ENCODE measurements around the gene PIP4K2A.

DNA sequence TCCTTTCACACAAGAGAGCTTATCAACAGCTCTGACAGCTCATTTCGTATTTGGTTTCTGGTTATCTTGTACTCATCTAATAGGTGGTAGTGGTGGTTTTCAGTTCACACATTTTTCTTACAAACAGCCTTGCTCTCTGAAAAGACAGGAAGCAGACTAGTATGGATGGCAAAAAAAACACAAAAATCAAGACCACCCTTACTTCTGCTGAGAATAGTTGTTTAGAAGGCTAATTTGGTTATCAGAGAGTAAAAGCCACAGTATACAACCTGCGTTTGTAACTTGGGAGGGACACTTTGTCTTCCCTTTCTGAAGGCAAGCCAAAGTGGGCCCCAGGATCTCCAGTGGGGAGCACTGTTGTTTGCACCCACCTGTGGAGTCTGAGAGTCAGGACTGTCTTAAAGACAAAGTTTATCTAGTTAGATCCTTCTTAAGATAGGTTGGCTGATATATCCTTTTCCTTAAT is 68.0 kb downstream of the PIP4K2A start:
- no peak for TF ChIP-seq CTCF (IDR thresholded peaks at IDR 0.05)
- no peak for TF ChIP-seq POLR2A (IDR thresholded peaks at IDR 0.05)

All from body of pancreas (tissue), 4 donors.